Adrenal gland (tissue), 5 donors: ENCODE data around the gene SNU13.

Source experiments
- POLR2A ChIP-seq, 2 donors: fragments of 450-650 bp; IDR thresholded peaks; one replicate each; pipeline ENCODE4 v1.6.1; 2017; ENCODE audit warnings: antibody characterized with exemption in 2 of 2, mild to moderate bottlenecking in 2 of 2, moderate library complexity in 1 of 2
- TF ChIP-seq, protein P1 (sequence below), 6 experiments: fragments of 450-650 bp in 4 of 6; fragments of 200-600 bp in 2 of 6; sonication (generic) in 1 of 6; IDR thresholded peaks; 1 replicate in 5 of 6; 2 replicates in 1 of 6; pipeline versions ENCODE4 v1.5.1 to v1.8.0; 2016 to 2021; ENCODE audit warnings: antibody characterized with exemption in 6 of 6, mild to moderate bottlenecking in 2 of 6, moderate library complexity in 1 of 6
- donor health status: DM: no; HTN: no; CAD: no.

DNA sequence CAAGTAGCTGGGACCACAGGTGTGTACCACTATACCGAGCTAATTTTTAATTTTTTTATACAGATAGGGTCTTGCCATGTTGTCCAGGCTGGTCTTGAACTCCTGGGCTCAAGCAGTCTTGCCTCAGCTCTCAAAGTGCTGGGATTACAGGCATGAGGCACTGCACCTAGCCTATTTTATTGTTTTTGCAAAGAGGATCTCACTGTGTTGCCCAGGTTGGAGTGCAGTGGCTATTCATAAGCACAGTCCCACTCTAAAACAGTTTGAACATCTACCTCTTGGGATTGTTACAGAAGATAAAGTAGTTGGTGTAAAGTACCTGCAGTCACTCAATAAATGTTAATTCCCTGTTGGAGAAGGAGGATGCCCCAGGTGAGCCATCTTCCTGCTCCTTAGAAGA, 38.4 kb downstream of the SNU13 start:
- TF ChIP-seq, protein P1, sequence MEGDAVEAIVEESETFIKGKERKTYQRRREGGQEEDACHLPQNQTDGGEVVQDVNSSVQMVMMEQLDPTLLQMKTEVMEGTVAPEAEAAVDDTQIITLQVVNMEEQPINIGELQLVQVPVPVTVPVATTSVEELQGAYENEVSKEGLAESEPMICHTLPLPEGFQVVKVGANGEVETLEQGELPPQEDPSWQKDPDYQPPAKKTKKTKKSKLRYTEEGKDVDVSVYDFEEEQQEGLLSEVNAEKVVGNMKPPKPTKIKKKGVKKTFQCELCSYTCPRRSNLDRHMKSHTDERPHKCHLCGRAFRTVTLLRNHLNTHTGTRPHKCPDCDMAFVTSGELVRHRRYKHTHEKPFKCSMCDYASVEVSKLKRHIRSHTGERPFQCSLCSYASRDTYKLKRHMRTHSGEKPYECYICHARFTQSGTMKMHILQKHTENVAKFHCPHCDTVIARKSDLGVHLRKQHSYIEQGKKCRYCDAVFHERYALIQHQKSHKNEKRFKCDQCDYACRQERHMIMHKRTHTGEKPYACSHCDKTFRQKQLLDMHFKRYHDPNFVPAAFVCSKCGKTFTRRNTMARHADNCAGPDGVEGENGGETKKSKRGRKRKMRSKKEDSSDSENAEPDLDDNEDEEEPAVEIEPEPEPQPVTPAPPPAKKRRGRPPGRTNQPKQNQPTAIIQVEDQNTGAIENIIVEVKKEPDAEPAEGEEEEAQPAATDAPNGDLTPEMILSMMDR (IDR thresholded peaks at IDR 0.05), result no peak
- no peak for TF ChIP-seq POLR2A (IDR thresholded peaks at IDR 0.05)
